Measurements from ENCODE around the gene CHAMP1. TPM values are rescaled to one million over a fixed set of nuclear protein-coding genes. Genes with fewer than 3 reads are reported as not detected.
"Not testable (repeated sequence)": the region's sequence is repeated elsewhere in the genome, so short reads cannot be mapped to it uniquely, and the experiment has no call there.

The CHAMP1 gene
- total RNA-seq, 2 donors from 2014 or later, result 34.6 to 36.1 TPM

DNA sequence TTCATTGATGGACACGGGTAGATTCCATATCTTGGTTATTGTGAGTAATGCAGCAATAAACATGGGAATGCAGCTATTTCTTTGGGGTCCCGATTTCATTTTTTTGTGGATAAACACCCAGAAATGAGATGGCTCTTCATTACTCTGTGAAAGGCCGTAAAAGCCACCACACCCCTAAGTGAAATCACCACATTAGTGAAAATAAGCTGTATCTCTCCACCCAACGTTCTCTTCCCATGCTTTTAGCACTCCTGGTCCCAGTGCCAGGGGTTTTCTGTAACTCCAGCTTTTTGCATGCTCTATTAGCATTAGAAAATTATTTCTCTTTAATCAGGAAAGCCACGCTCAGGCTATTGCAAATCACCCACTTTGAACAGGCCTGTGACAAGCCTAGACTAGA, 15.8 kb downstream of the CHAMP1 start:
- no peak overlapping the region for H3K4me3 Mint-ChIP-seq
- 89 to 93% methylated on average over 3 to 5 of the region's 5 CpGs for WGBS, 2 experiments (ENCODE audit: insufficient coverage in 1 of 2, insufficient read length in 1 of 2)

DNA sequence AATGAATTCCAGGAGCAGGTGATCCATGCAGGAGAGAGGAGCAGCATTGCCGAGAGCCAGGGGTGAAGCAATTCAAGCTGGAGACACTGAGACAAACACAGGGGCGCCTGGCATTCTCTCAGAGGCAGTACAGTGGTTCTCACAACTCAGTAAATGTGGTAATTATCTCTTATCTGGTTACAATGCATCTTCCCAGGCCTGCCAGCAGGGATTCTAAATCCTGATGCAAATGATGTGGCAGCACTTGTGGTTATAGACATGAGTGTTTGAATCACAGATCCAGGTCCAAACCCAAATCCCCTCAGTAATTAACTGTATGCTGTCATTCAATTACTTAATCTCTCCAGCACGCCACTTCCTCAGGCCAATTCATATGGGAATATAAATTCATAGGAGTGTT, 19.6 kb downstream of the CHAMP1 start:
- H3K27me3 Mint-ChIP-seq (ENCODE audit: insufficient read depth); H3K27ac ChIP-seq (ENCODE audit: low read depth, low read length); H3K9ac ChIP-seq (ENCODE audit: extremely low read depth, low read length, poor library complexity, severe bottlenecking); H3K9me3 Mint-ChIP-seq; H3K4me1 ChIP-seq (ENCODE audit: control insufficient read depth, insufficient read depth, low read length); H3K4me3 ChIP-seq (ENCODE audit: low read length); H3K36me3 Mint-ChIP-seq (ENCODE audit: low read depth); H3K36me3 ChIP-seq (ENCODE audit: control insufficient read depth, insufficient read depth, low read length); H3K9me3 ChIP-seq (ENCODE audit: control insufficient read depth, low read length); H3K27me3 ChIP-seq (ENCODE audit: control insufficient read depth, insufficient read depth, low read length, poor library complexity, severe bottlenecking): not testable (repeated sequence)
- peak; percentile 82 for DNase-seq
- TF ChIP-seq, protein P1, sequence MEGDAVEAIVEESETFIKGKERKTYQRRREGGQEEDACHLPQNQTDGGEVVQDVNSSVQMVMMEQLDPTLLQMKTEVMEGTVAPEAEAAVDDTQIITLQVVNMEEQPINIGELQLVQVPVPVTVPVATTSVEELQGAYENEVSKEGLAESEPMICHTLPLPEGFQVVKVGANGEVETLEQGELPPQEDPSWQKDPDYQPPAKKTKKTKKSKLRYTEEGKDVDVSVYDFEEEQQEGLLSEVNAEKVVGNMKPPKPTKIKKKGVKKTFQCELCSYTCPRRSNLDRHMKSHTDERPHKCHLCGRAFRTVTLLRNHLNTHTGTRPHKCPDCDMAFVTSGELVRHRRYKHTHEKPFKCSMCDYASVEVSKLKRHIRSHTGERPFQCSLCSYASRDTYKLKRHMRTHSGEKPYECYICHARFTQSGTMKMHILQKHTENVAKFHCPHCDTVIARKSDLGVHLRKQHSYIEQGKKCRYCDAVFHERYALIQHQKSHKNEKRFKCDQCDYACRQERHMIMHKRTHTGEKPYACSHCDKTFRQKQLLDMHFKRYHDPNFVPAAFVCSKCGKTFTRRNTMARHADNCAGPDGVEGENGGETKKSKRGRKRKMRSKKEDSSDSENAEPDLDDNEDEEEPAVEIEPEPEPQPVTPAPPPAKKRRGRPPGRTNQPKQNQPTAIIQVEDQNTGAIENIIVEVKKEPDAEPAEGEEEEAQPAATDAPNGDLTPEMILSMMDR (conservative IDR thresholded peaks at IDR 0.05), result peak; percentile 13
- Mint-ChIP-seq H3K4me1 (peaks cover 22% of the 10 kb centered on the region), H3K4me3 (peak overlapping the region; percentile 24), H3K27ac (peak overlapping the region; percentile 74)
- WGBS, 2 experiments (ENCODE audit: insufficient coverage in 1 of 2, insufficient read length in 1 of 2), result 52 to 74% methylated on average over 2 to 3 of the region's 3 CpGs

More for the DNA sequence above, 15.8 kb downstream of the CHAMP1 start:
- Histone ChIP-seq H3K36me3 (ENCODE audit: control insufficient read depth, insufficient read depth, low read length) (peaks cover 33% of the 10 kb centered on the region), H3K4me1 (ENCODE audit: control insufficient read depth, insufficient read depth, low read length) (peaks cover 9% of the 10 kb centered on the region), H3K9me3 (ENCODE audit: control insufficient read depth, low read length) (no peaks in the 10 kb centered on the region), H3K9ac (ENCODE audit: extremely low read depth, low read length, poor library complexity, severe bottlenecking) (no peak overlapping the region), H3K4me3 (ENCODE audit: low read length) (no peak overlapping the region), H3K27me3 (ENCODE audit: control insufficient read depth, insufficient read depth, low read length, poor library complexity, severe bottlenecking) (no peaks in the 10 kb centered on the region), H3K27ac (ENCODE audit: low read depth, low read length) (no peak overlapping the region)
- DNase-seq, result no peak
- H3K27ac Mint-ChIP-seq, result no peak overlapping the region
- H3K9me3 Mint-ChIP-seq, result no peaks in the 10 kb centered on the region
- H3K36me3 Mint-ChIP-seq (ENCODE audit: low read depth), result peaks cover 21% of the 10 kb centered on the region
- H3K27me3 Mint-ChIP-seq (ENCODE audit: insufficient read depth), result no peaks in the 10 kb centered on the region
- TF ChIP-seq, protein P1 (conservative IDR thresholded peaks at IDR 0.05), result no peak
- H3K4me1 Mint-ChIP-seq, result peaks cover 31% of the 10 kb centered on the region

DNA sequence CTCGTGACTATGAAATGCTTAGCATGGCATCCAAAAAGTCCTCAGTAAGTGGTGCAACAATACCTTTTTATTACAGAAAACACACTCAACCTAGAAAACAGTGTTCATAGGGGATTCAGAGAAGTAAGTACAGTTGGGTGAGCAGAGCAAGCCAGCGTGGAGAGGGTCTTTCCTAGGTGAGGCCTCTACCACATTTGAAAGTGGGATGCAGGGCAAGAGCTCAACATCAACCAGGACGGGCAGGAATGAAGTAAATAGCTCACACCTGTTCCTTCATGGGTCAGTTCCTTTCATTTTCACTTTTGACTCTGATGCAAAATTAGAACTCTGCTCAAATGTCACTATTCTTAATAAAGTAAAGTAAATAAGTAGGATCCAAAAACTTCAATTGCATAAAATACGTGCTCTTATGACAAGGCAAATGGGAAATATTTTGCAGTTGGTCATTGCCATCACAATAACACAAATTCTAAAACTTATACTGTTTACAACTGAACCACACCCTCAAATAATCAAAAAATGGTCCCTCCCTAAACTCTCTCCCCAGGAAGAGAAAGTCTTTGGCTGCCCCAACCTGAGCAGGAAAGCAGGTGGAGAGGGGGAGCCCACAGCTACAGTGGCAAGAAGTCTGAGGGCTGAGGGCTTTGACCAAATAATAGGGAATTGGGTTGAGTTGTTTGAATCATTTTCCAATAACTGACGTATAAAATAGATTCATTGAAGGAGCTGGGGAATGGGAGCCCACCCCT, 20.2 kb downstream of the CHAMP1 start:
- peak overlapping the region; percentile 9 for H3K27ac Mint-ChIP-seq

DNA sequence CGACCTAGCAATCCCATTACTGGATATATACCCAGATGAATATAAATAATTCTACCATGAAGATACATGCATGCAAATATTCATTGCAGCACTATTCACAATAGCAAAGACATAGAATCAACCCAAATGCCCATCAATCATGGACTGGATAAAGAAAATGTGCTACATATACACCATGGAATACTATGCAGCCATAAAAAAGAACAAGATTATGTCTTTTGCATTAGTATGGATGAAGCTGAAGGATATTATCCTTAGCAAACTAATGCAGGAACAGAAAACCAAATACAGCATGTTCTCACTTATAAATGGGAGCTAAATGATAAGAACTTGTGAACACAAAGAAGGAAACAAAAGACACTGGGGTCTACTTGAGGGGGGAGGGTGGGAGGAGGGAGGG, 22.2 kb downstream of the CHAMP1 start:
- peaks cover 33% of the 10 kb centered on the region for H3K4me1 Mint-ChIP-seq
- 83 to 88% methylated on average over 1 of the region's 1 CpG for whole genome bisulfite sequencing, 2 experiments (ENCODE audit: insufficient coverage in 1 of 2, insufficient read length in 1 of 2)
- not testable (repeated sequence) for H3K4me3 ChIP-seq (ENCODE audit: low read length); H3K9me3 Mint-ChIP-seq; H3K27me3 ChIP-seq (ENCODE audit: control insufficient read depth, insufficient read depth, low read length, poor library complexity, severe bottlenecking); DNase-seq; H3K4me1 ChIP-seq (ENCODE audit: control insufficient read depth, insufficient read depth, low read length); H3K36me3 ChIP-seq (ENCODE audit: control insufficient read depth, insufficient read depth, low read length); H3K27ac ChIP-seq (ENCODE audit: low read depth, low read length); H3K36me3 Mint-ChIP-seq (ENCODE audit: low read depth); H3K27me3 Mint-ChIP-seq (ENCODE audit: insufficient read depth); H3K9me3 ChIP-seq (ENCODE audit: control insufficient read depth, low read length); H3K4me3 Mint-ChIP-seq; H3K27ac Mint-ChIP-seq; H3K9ac ChIP-seq (ENCODE audit: extremely low read depth, low read length, poor library complexity, severe bottlenecking)

More for the DNA sequence above, 20.2 kb downstream of the CHAMP1 start:
- peaks cover 25% of the 10 kb centered on the region for H3K4me1 Mint-ChIP-seq
- no peaks in the 10 kb centered on the region for H3K27me3 Mint-ChIP-seq (ENCODE audit: insufficient read depth)
- Histone ChIP-seq H3K27ac (ENCODE audit: low read depth, low read length) (no peak overlapping the region), H3K9me3 (ENCODE audit: control insufficient read depth, low read length) (no peaks in the 10 kb centered on the region), H3K4me3 (ENCODE audit: low read length) (no peak overlapping the region), H3K4me1 (ENCODE audit: control insufficient read depth, insufficient read depth, low read length) (peaks cover 7% of the 10 kb centered on the region), H3K9ac (ENCODE audit: extremely low read depth, low read length, poor library complexity, severe bottlenecking) (no peak overlapping the region), H3K27me3 (ENCODE audit: control insufficient read depth, insufficient read depth, low read length, poor library complexity, severe bottlenecking) (no peaks in the 10 kb centered on the region), H3K36me3 (ENCODE audit: control insufficient read depth, insufficient read depth, low read length) (no peaks in the 10 kb centered on the region)
- no peak for DNase-seq
- 87 to 96% methylated on average over 3 to 5 of the region's 5 CpGs for WGBS, 2 experiments (ENCODE audit: insufficient coverage in 1 of 2, insufficient read length in 1 of 2)
- TF ChIP-seq, protein P1 (conservative IDR thresholded peaks at IDR 0.05), result no peak
- H3K4me3 Mint-ChIP-seq, result no peak overlapping the region
- H3K36me3 Mint-ChIP-seq (ENCODE audit: low read depth), result no peaks in the 10 kb centered on the region
- H3K9me3 Mint-ChIP-seq, result no peaks in the 10 kb centered on the region
